Kidney epithelial cell (primary cell): ENCODE measurements around the gene UBE2Z. TPM values are rescaled to one million over a fixed set of nuclear protein-coding genes. Genes with fewer than 3 reads are reported as not detected.

Experiments
- DNase-seq: peaks from one replicate; pipeline ENCODE4 v3.0.0-alpha.2; 2010; ENCODE audit warnings: low read depth
- H3K27me3 ChIP-seq: 2 replicates; pipeline ENCODE4 v1.6.0; 2011; ENCODE audit warnings: low read length; ENCODE audit not compliant: control insufficient read depth, insufficient read depth
- H3K36me3 ChIP-seq: 2 replicates; pipeline ENCODE4 v1.5.1; 2011; ENCODE audit warnings: low read length; ENCODE audit not compliant: control insufficient read depth, insufficient read depth
- H3K4me3 ChIP-seq: 2 replicates; pipeline ENCODE4 v1.5.1; 2011; ENCODE audit warnings: low read depth, mild to moderate bottlenecking, control low read depth, low read length
- CTCF ChIP-seq: IDR thresholded peaks from 2 replicates; pipeline ENCODE4 v1.5.1; 2011; ENCODE audit warnings: mild to moderate bottlenecking, moderate library complexity, low read length, control low read depth, inconsistent platforms; ENCODE audit not compliant: insufficient read depth, poor library complexity, severe bottlenecking
- total RNA-seq: library from RNA; depleted of rRNA; stranded (reverse); fragments of >200 nt; gene quantifications from 2 replicates; pipeline ENCODE4 v1.2.3, GENCODE V29; 2015

UBE2Z gene
- total RNA-seq, 1 donor from 2014 or later = 118 TPM

GRCh38 chr17:48952904-48953303 is 44.7 kb downstream of the UBE2Z start:
- H3K36me3 ChIP-seq = no peaks in the 10 kb centered on the region
- TF ChIP-seq CTCF = no peak
- no peak overlapping the region for H3K4me3 ChIP-seq
- no peak for DNase-seq
- H3K27me3 ChIP-seq = no peaks in the 10 kb centered on the region

DNA sequence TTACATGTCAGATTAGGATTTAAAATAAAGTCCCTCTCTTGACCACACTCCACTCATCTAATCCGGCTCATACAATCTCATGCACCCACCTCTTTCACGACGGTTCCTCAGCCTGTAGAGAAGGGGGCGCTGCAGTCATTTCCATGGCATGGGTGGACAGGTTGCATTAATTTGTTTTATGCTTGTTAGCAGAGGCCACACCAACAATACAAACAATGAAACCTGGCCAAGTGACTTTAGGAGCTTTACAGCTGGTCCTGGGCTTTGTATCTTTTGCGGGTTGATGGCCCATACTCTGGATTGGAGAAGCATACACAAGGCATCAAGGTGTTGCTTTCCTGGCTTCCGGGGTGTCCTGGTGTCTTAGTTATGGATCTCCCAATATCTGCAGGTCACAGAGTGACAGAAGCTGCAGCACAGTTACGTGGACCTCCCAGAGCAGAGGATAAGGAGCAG is 46.1 kb downstream of the UBE2Z start:
- DNase-seq = no peak
- TF ChIP-seq CTCF = peak; percentile 51
- H3K36me3 ChIP-seq = no peaks in the 10 kb centered on the region
- H3K27me3 ChIP-seq = no peaks in the 10 kb centered on the region
- H3K4me3 ChIP-seq = no peak overlapping the region

- no peak for TF ChIP-seq CTCF
- Histone ChIP-seq H3K4me3 (no peak overlapping the region), H3K27me3 (no peaks in the 10 kb centered on the region), H3K36me3 (no peaks in the 10 kb centered on the region)
- DNase-seq = no peak
Measured at GRCh38 chr17:48960834-48961515, 52.8 kb downstream of the UBE2Z start.

GRCh38 chr17:48961516-48962233 is 53.5 kb downstream of the UBE2Z start:
- Histone ChIP-seq H3K27me3 (no peaks in the 10 kb centered on the region), H3K4me3 (no peak overlapping the region), H3K36me3 (no peaks in the 10 kb centered on the region)
- no peak for TF ChIP-seq CTCF
- DNase-seq = no peak

DNA sequence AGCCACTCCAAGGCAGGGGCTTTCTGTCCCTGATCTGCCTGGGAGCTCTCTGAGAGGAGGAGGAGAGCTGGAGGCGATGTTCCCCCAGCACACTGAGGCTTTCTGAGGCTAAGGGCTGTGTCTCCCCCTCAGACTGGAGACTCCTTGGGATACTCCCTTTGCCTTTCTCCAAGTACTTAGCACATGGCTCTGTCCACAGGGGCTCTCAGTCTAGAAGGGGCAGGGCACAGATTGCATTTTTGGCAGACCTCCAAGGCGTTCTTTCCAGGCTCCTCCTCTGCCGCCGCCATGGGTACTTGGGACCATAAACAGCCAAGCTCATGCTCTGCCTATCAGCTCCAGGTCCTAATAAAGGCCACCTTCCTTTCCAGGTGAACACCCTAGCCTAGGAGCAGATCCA is 62.0 kb downstream of the UBE2Z start:
- Histone ChIP-seq H3K27me3 (no peaks in the 10 kb centered on the region), H3K4me3 (no peak overlapping the region), H3K36me3 (no peaks in the 10 kb centered on the region)
- no peak for DNase-seq
- TF ChIP-seq CTCF = no peak
